HG02763 (cell line): ENCODE measurements around the gene IKBKG.
A peak's percentile ranks its signal among the peaks of the same experiment; 100 is the strongest.
"Not testable (repeated sequence)": the region's sequence is repeated elsewhere in the genome, so short reads cannot be mapped to it uniquely, and the experiment has no call there.

Experiments used
- ATAC-seq: cut with Tn5 transposase; IDR thresholded peaks from one replicate; pipeline ENCODE4 v1.9.1; 2021; ENCODE audit warnings: mild to moderate bottlenecking, moderate library complexity; ENCODE audit not compliant: unreplicated experiment

IKBKG gene, protein sequence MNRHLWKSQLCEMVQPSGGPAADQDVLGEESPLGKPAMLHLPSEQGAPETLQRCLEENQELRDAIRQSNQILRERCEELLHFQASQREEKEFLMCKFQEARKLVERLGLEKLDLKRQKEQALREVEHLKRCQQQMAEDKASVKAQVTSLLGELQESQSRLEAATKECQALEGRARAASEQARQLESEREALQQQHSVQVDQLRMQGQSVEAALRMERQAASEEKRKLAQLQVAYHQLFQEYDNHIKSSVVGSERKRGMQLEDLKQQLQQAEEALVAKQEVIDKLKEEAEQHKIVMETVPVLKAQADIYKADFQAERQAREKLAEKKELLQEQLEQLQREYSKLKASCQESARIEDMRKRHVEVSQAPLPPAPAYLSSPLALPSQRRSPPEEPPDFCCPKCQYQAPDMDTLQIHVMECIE

DNA sequence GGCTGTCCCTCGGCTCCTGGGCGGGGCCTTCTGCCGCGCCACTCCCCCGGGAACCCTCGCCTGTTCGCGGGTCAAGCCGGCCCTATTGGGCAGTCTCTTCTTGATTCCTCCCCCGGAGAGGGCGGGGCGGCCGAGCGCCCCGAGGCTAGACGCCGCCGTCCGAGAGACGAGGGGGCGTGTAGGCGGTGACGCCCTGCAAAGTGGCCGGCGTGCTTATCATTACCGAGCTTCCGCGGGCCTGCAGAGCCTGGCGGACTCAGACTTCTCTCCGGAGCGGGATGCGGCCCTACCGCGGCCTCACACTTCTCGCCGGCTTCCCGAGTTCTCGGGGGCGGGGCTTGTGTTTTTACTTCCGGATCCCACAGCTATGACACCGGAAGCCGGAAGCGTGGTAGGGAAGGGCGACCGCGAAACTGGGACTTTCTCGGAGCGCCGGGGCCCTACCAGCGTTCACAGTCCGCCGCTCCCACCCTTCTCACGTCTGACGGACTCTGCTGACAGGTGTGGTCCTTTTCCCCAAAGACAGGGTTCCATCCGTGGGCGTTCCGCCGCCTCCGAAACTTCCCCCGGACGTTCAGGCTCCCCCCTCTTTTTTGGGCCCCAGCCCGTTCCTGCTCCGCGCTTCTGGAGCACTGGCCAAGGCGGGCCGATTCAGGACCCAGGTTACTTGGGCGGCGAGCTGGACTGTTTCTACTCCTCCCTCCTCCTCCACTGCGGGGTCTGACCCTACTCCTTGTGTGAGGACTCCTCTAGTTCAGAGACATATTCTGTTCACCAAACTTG, at the start of gene IKBKG:
Gene IKBKG (plus strand): TSS at position 376 of the 783 bp plus-strand sequence. CDS start 4,383 bp downstream, outside the sequence.
- peak; percentile 77 for ATAC-seq

DNA sequence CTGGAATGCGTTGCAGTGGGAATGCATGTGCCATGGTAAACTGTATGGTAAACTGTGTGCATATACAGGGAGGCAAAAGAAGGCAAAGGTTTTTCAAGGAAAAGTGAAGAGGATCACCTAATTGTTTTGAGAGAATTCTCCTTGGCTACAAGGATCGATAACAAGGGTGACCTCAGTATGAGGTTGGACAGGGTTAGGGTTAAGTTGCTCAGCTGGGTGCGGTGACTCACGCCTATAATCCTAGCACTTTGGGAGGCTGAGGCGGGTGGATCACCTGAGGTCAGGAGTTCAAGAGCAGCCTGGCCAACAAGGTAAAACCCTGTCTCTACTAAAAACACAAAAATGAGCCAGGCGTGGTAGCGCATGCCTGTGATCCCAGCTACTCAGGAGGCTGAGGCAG, 46.0 kb upstream of the IKBKG start:
- not testable (repeated sequence) for ATAC-seq

DNA sequence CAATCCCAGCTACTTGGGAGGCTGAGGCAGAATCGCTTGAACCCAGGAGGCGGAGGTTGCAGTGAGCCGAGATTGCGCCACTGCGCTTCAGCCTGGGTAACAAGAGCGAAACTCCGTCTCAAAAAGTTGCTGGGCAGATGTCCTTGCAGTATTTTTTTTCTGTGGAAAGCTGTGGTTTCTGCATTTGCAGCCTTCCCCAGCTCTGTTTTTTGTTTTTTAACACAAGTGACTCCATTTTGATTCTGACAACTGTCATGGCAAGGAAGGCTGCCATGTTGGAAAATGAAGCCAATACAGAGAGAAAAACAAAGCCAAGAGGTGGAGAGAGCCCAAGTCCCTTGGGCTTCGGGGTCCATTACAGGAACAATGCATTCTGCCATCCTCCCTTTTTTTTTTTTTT, 45.3 kb upstream of the IKBKG start:
- ATAC-seq, result no peak

DNA sequence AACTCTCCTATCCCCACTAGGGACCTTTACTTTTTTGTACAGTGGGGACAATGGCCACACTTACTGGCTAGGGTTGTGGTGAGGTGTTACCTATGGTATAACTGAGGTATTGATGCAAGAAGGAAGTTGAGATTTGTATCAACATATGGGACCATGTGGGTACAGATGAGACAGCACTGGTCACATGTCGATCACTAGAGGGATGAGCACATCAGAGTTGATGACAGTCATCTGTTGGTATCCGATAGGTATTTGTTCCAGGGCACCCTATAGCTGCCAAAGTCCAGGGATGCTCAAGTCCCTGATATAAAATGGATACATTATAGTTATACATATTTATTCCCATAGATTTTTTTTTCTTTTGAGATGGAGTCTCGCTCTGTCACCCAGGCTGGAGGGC, 44.4 kb upstream of the IKBKG start:
- no peak for ATAC-seq

DNA sequence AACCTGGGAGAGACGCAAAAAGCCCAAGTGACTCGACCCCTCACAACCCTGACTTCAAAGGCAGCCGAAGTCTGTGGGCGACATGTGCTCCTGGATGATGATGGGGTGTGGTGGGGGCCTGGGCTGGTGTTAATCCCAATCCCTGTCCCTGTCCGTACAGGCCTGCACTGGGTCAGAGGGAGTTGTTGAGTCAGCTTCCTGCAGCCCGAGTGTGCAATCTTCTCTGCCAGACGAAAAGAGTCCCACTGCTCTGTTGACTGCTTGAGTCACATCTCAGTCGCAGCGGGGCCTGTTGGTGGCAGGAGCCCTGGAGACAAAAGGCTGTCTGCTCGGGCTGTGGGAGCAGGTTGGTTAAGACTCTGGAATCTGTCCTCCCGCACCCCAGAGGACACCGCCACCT, 41.7 kb upstream of the IKBKG start:
- no peak for ATAC-seq

DNA sequence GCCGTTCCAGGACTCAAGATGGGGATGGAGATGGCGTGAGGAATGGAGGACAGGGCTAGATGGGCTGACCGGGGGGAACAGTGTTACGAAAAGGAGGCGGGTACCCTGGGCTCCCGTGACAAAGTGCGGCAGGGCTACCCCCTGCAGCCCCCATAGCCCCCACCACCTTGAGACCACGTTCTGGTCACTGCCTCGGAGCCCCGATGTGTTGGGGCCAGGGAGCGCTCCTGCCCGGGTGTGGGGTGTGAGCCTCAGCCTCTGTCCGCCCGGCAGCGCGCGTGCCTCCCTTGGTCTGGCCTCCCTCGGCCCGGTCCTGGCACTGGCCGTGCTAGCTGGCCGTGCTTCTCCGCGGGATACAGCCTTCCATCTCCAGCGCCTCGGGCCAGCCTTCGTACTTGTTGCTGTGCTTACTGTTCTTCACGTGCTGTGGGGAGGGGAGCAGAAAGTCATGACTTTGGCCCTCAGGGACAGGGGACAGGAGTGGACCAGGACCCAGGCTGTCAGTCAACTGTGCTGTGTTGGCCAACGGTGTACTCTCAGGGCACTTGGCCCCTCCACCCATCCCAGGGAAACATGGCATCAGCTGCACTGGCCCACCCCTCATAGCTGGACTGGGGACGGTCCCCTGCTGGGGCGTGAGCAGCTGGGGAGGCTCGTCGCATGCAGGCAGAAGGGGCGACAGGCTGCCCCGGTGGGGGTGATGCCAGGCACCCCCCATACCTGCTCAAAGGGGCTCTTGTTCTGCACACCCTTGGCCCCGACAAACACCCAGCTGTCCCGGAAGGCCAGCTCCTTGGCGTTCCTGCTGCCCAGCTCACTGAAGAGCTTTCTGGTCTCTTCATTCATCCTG, 40.7 kb upstream of the IKBKG start:
- no peak for ATAC-seq

DNA sequence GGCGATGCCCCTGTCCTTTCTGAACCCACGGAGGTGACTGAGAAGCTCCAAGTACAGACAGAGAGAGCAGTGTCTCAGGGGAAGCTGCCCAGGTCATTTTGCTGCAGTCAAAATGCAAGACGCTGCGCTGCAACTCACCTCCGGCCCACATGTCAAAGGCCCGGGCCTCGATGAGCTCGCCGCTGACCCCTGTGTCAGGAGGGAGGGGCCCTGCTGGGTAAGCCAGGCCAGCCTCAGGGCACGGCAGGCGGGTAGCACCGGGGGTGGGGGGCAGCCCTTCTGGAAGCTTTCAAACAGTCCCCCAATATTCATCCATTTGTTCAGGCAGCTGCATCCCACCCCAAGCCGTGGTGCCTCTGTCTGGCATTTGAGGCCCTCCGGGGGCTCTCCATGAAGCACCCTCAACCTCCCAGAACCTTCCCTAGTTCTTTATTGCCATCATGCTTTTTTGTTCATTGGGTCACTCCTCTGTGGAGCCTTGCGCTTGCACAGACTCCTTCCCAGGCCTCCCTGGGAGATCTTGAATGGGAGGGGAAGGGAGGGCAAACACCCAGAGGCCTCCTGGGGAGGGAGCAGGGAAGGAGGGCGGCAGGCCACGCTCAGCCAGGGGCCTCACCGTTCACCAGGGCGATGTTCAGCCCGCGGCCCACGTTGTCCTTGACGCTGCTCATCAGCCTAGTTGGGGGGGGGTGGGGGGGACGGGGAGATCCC, 39.6 kb upstream of the IKBKG start:
- ATAC-seq, result no peak

DNA sequence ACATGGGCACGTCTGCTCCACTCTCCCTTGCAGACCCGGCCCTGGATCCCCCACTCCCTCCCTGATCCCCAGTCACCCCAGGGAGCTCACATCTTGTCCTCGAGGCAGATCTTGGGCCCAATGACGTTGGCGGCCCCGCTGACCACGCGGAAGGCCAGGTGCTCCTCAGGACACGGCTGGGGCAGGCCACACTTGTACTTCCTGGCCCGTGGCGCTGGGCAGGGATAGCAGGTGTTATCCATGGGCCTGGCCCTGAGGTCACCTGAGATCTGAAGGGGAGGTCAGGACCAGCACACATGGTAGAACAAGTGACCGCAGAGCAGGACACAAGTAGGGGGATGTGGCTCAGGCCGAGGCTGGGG, 39.1 kb upstream of the IKBKG start:
- ATAC-seq, result no peak

DNA sequence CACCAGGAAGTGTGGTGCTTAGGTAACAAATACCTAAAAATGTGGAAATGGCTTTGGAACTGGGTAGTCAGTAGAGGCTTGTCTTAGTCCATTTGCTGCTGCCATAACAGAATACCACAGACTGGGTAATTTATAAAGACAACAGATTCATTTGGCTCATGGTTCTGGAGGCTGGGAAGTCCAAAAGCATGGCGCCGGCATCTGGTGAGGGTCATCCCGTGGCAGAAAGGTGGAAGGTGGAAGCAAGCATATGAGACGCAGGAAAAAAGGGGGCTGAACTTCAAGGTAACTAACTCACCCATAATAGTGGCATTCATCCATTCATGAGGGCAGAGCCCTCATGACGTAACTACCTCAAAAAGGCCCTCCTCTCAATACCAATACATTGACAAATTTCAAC, 38.0 kb upstream of the IKBKG start:
- no peak for ATAC-seq

DNA sequence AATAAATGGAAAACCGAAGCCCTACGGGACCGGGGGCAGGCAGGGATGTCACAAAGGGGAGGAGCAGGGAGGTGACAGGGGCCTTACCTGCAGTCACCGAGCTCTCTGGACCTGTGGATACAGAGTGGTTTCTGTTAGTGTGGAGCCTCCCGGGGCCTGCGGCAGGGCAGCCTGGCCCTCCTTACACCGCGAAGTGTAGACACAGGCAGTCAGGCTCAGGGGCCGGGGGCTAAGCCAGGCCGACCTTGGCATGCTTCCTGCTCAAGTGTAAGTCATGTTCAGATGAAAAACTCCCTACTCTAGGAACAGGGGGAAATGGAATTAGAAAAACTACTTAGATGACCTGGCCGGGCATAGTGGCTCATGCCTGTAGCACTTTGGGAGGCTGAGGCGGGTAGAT, 35.7 kb upstream of the IKBKG start:
- no peak for ATAC-seq

DNA sequence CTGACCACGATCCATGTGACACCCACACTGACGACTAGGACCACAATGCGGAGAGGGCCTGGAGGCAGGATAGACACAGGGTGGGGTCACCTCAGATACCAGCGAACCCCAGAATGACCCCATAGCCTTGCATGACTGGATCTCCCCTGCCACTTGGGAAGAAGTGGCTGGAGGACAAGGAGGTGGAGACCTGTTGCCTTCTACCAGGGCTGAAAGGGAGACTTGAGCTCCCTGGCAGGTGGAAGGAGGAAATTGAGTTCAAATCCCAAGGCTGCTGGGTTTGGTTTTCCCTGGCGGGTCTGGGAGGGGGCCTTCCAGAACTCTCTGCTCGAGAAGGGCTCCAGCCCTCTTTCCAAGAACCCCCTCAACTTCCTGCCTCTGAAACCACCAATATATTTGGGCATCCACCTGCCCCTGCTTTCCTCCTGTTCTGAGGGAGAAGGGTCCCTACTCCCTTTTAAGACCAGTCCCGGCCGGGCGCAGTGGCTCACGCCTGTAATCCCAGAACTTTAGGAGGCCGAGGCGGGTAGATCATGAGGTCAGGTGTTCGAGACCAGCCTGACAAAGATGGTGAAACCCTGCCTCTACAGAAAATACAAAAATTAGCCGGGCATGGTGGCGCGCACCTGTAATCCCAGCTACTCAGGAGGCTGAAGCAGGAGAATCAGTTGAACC, 34.4 kb upstream of the IKBKG start:
- no peak for ATAC-seq

DNA sequence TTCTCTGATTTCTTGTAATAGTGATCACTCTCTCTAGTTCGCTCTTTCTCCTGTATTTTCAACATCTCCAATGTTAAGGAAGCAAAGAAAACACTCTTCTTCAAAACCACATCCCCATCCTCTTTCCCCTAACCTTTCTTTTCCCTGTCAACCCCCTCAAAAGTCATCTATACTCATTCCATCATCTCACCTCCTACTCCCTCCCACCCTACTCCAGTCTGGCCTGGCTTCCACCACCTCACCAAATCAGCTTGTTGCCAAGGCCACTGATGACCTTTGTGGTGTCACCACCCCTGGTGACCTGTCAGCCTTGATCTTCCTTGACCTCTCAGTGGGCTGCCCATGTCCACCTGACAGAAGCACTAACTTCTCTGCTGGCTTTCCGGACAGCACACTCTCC, 33.7 kb upstream of the IKBKG start:
- ATAC-seq, result no peak

DNA sequence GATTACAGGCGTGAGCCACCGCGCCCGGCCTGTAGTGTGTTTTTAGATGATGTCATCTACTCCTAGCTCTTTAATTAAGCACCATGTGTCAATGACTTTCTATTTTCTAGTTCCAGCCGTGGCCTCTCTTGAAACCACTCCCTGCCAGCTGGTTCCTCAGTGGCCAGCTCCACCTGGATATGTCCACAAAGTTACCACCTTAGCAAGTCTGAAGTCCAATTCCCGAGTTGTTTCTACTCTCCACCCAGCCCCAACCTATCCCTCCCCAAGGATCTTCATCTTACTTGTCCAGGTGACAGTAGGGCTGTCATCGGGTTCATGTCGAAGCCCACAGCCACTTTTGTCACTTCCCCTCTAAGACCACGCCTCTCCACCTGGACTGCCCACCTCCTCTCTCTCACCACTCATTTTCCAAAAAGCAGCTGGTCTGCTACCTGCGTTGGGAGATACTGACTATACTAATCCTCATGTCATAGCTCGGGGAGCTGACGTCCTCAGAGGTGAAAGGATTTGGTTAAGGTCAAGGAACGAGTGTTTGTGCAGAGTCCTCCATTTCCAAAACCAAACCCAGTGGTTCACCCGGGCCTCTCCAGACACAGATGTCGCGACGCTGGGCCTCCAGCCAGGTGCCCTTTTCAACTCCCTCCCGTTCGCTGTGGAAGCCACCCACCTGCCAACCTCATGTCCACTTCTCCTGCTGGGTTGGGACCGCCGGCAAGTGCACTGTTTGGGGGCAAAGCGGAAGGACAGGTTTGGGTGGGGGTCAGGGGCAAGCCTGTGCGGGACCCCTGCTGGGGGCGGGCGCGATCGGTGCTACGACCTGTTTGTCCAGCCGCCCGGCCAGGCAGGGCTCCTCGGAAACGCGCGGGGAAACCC, 32.1 kb upstream of the IKBKG start:
- no peak for ATAC-seq

DNA sequence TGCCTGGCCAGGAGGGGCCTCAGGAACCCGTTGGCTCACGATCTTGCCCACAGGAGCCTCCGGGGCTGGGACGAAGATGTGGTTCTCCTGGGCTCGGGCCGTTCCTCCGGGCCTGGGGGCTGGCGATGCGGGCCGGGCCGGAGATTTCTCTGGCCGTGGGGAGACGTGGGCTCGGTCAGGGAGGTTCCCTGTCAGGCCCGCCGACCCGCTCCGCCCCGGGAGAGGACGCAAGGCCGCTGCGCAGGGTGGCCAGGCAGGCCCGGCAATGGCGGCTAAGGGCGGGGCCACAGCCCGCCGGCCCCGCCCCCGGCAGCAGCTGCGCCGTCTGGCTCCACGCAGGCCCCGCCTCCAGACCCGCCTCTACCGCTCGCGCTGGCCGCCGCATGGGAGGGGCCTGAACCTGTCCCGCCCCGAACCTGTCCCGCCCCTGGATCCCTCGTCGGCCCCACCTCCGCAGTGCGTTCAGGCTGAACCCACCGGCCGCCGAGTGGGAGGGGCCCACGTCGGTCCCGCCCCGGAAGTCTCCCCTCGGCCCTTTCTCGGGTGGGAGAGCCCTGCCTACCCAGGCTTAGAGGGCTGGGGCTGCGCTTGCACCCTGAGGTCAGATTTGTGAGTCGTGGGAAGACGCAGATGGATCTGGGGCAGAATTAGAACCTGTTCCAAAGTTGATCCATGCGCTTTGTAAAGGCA, 31.3 kb upstream of the IKBKG start, which contains the start of gene FAM3A:
Gene FAM3A (minus strand): TSS at position 267 of the 690 bp plus-strand sequence. CDS start 460 bp downstream, outside the sequence.
- ATAC-seq, result peak; percentile 88

DNA sequence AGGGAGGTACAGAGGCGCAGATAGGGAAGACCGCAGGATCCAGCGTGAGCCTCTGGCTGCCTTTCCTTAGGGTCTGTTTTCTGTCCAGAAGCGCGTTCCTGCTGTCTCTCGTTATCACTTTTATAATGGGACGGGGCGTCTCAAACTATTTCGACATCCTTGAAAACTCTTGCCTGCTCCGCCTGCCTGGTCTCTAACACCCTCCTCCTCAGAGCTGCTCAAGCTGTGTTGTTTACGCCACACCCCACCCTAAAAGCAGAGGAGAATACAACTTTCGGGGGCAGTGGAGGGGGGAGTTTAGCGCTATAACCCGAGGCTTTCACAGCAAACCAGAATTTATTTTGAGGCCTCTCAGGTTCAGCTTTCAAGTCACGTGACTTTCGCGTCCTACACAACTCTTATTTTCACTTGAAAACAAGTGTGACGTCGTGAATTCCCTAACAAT, 30.7 kb upstream of the IKBKG start:
- peak; percentile 14 for ATAC-seq

DNA sequence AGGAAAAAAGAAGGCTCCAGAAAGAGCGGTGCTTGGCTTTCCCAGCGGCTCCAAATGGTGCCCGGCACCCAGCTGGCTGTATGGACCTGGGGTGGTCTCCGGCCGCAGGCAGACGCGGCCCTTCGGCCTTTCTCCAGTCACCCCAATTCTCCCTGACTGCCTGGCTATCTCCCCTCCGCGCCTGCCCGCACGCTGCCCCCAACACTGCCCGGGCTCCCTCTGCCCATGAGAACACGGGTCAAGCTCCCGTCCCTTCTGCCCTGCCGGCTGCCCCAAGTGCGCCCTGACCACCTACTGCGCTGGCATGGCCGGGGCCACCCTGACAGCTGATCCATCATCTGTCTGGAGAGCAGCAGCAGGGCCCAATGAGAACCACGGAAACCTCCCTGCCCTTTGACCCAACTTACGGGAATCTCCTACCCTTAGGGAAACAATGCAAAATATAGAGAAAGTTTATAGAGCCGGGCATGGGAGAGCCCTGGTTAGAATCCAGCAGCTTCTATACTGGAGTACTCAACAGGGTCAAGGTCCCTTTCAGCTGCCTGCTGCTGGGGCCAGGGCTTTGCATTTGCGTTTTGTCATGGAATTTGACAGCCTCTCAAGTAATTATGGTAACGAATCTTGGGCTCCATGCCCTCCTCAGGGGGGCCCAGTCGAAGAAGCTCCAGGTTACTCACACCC, 30.2 kb upstream of the IKBKG start:
- ATAC-seq, result no peak

DNA sequence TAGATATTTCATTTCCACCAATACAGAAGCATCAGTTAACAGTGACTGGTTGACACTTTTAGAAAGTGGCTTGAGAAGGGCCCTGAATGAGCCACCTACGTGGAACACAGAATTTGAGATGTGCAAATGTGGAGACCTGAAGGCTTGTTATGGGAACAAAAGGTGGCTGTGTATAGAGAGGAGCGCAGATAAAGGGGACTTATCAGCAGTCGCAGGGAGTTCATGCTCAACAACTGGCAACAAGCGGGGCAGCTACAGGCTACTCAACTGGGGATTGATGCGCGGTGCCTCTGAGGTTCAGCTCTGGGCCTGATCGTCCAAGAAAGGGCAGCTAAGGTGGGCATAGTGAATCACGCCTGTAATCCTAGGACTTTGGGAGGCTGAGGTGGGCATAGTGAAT, 28.0 kb upstream of the IKBKG start:
- no peak for ATAC-seq
